RPMI7951 (cell line): ENCODE measurements around the gene WDR33. TPM values are rescaled to one million over a fixed set of nuclear protein-coding genes. Genes with fewer than 3 reads are reported as not detected.

Experiments used
- DNase-seq: peaks from one replicate; pipeline ENCODE4 v3.0.0-alpha.2; 2012; ENCODE audit warnings: low read depth
- total RNA-seq: library from RNA; depleted of rRNA; stranded (reverse); fragments of >200 nt; shearing (Covaris generic); gene quantifications from 2 replicates; pipeline ENCODE4 v1.2.3, GENCODE V29; 2014; rRNA removed

WDR33 gene
- total RNA-seq, 1 experiment from 2014 or later = 27.6 TPM

GRCh38 chr2:127656569-127657231 lies 154.3 kb downstream of the WDR33 start:
- no peak for DNase-seq

- DNase-seq = no peak
Observed at GRCh38 chr2:127655209-127656073, 155.5 kb downstream of the WDR33 start.

- no peak for DNase-seq
Observed at GRCh38 chr2:127654838-127655175, 156.2 kb downstream of the WDR33 start.

- DNase-seq = no peak
Observed at GRCh38 chr2:127654084-127654837, 156.7 kb downstream of the WDR33 start.

GRCh38 chr2:127653421-127654083 lies 157.4 kb downstream of the WDR33 start:
- no peak for DNase-seq

- no peak for DNase-seq
Observed at GRCh38 chr2:127652786-127653357, 158.1 kb downstream of the WDR33 start.

- peak; percentile 64 for DNase-seq
Observed at GRCh38 chr2:127651971-127652550, 158.9 kb downstream of the WDR33 start.

- DNase-seq = no peak
Observed at GRCh38 chr2:127651381-127651809, 159.6 kb downstream of the WDR33 start.

Other genes with a start within 250 kb of the WDR33 start
- 0.29 and 0.84 TPM in 2 replicates for gene GPR17, start 165.0 kb downstream of the WDR33 start, total RNA-seq
- 3.3 and 3.8 TPM in 2 replicates for gene LIMS2, start 135.6 kb downstream of the WDR33 start, total RNA-seq
- gene SFT2D3, start 109.7 kb downstream of the WDR33 start, total RNA-seq = 8.5 and 9.3 TPM in 2 replicates
- gene POLR2D, start 47.0 kb upstream of the WDR33 start, total RNA-seq = 23.4 and 23.7 TPM in 2 replicates
- gene AMMECR1L, start 74.8 kb upstream of the WDR33 start, total RNA-seq = 12.5 and 12.7 TPM in 2 replicates
- 12.2 and 19.1 TPM in 2 replicates for gene SAP130, start 216.9 kb upstream of the WDR33 start, total RNA-seq